ENCODE results near the gene NODAL.

NODAL gene

GRCh38 chr10:70433581-70434280, 7.8 kb downstream of the NODAL start:
- H3K9me3 ChIP-seq (replicated peaks in 1 of 11): no peaks in the 10 kb centered on the region
- peaks cover 11 to 38% (median 22%) of the 10 kb centered on the region in 11 experiments for H3K36me3 ChIP-seq
- H3K4me3 ChIP-seq: no peak overlapping the region
- peaks cover 1 to 15% (median 6%) of the 10 kb centered on the region in 11 experiments; a peak in 20 of 22 replicates for H3K27me3 ChIP-seq
- H3K4me2 ChIP-seq: peak overlapping the region in 9 of 11 experiments; percentile 44 to 76 (median 64); a peak in 16 of 22 replicates
- peaks cover 0 to 39% (median 7%) of the 10 kb centered on the region in 11 experiments; a peak in 9 of 22 replicates for H4K20me1 ChIP-seq
- TF ChIP-seq Cebpa-rat (IDR thresholded peaks at IDR 0.05): no peak
- H3K9ac ChIP-seq: no peak overlapping the region
- H3K27ac ChIP-seq: no peak overlapping the region
- peaks cover 26 to 40% (median 31%) of the 10 kb centered on the region in 10 experiments for H3K4me1 ChIP-seq

GRCh38 chr10:70432561-70433263, 8.8 kb downstream of the NODAL start:
- Histone ChIP-seq H3K4me3 (no peak overlapping the region), H3K36me3 (peaks cover 21 to 49% (median 32%) of the 10 kb centered on the region in 11 experiments), H3K27ac (no peak overlapping the region), H4K20me1 (peaks cover 0 to 44% (median 11%) of the 10 kb centered on the region in 11 experiments; a peak in 9 of 22 replicates), H3K4me1 (peaks cover 26 to 40% (median 31%) of the 10 kb centered on the region in 10 experiments), H3K9ac (peak overlapping the region in 2 of 11 experiments; percentile 3 to 8; a peak in 2 of 22 replicates), H3K9me3 (replicated peaks in 1 of 11) (no peaks in the 10 kb centered on the region), H3K4me2 (peak overlapping the region; percentile 16 to 76 (median 62)), H3K27me3 (peaks cover 0 to 5% (median 0%) of the 10 kb centered on the region in 11 experiments; a peak in 2 of 22 replicates)
- no peak for TF ChIP-seq Cebpa-rat (IDR thresholded peaks at IDR 0.05)

GRCh38 chr10:70432101-70432500, 9.4 kb downstream of the NODAL start:
- Histone ChIP-seq H3K9me3 (replicated peaks in 1 of 11) (no peaks in the 10 kb centered on the region), H3K27ac (no peak overlapping the region), H3K4me3 (no peak overlapping the region), H3K4me2 (peak overlapping the region; percentile 16 to 76 (median 62)), H3K27me3 (no peaks in the 10 kb centered on the region), H3K4me1 (peaks cover 26 to 40% (median 31%) of the 10 kb centered on the region in 10 experiments), H3K9ac (no peak overlapping the region), H3K36me3 (peaks cover 27 to 55% (median 38%) of the 10 kb centered on the region in 11 experiments), H4K20me1 (peaks cover 0 to 50% (median 13%) of the 10 kb centered on the region in 11 experiments; a peak in 9 of 22 replicates)
- no peak for TF ChIP-seq Cebpa-rat (IDR thresholded peaks at IDR 0.05)

GRCh38 chr10:70430493-70431445, 10.7 kb downstream of the NODAL start:
- Histone ChIP-seq H3K36me3 (peaks cover 40 to 66% (median 51%) of the 10 kb centered on the region in 11 experiments), H4K20me1 (peaks cover 0 to 61% (median 18%) of the 10 kb centered on the region in 11 experiments; a peak in 12 of 22 replicates), H3K27me3 (no peaks in the 10 kb centered on the region), H3K4me2 (peak overlapping the region in 5 of 11 experiments; percentile 12 to 76 (median 58); a peak in 6 of 22 replicates), H3K9me3 (replicated peaks in 1 of 11) (no peaks in the 10 kb centered on the region), H3K4me1 (peaks cover 26 to 40% (median 31%) of the 10 kb centered on the region in 10 experiments), H3K4me3 (no peak overlapping the region), H3K9ac (no peak overlapping the region), H3K27ac (peak overlapping the region in 1 of 11 experiments; percentile 38; a peak in 1 of 22 replicates)
- TF ChIP-seq Cebpa-rat (IDR thresholded peaks at IDR 0.05): no peak

- Histone ChIP-seq H3K27ac (no peak overlapping the region), H3K27me3 (no peaks in the 10 kb centered on the region), H3K9me3 (replicated peaks in 1 of 11) (no peaks in the 10 kb centered on the region), H3K4me2 (no peak overlapping the region), H3K36me3 (peaks cover 80 to 98% (median 87%) of the 10 kb centered on the region in 11 experiments), H3K4me3 (no peak overlapping the region), H3K9ac (no peak overlapping the region; a peak in 1 of 22 replicates), H4K20me1 (peaks cover 0 to 79% (median 34%) of the 10 kb centered on the region in 11 experiments; a peak in 15 of 22 replicates), H3K4me1 (peaks cover 14 to 23% (median 19%) of the 10 kb centered on the region in 10 experiments)
- TF ChIP-seq Cebpa-rat (IDR thresholded peaks at IDR 0.05): no peak
These were observed 14.7 kb downstream of the NODAL start for GRCh38 chr10:70426823-70427222.

- Histone ChIP-seq H3K4me2 (no peak overlapping the region), H3K9ac (no peak overlapping the region), H3K9me3 (replicated peaks in 1 of 11) (no peaks in the 10 kb centered on the region), H4K20me1 (peaks cover 0 to 77% (median 39%) of the 10 kb centered on the region in 11 experiments; a peak in 16 of 22 replicates), H3K36me3 (peaks cover 97 to 100% (median 100%) of the 10 kb centered on the region in 11 experiments), H3K4me1 (peaks cover 4 to 25% (median 19%) of the 10 kb centered on the region in 10 experiments), H3K4me3 (no peak overlapping the region), H3K27me3 (no peaks in the 10 kb centered on the region), H3K27ac (no peak overlapping the region)
- TF ChIP-seq Cebpa-rat (IDR thresholded peaks at IDR 0.05): no peak
These were observed 16.4 kb downstream of the NODAL start for GRCh38 chr10:70425096-70425495.

GRCh38 chr10:70424320-70424719, 17.2 kb downstream of the NODAL start:
- Histone ChIP-seq H3K4me3 (no peak overlapping the region), H3K27me3 (no peaks in the 10 kb centered on the region), H3K9me3 (replicated peaks in 1 of 11) (no peaks in the 10 kb centered on the region), H3K4me2 (no peak overlapping the region), H3K9ac (no peak overlapping the region), H3K36me3 (peaks cover 98 to 100% (median 100%) of the 10 kb centered on the region in 11 experiments), H3K4me1 (peaks cover 0 to 25% (median 19%) of the 10 kb centered on the region in 10 experiments; a peak in 15 of 20 replicates), H4K20me1 (peaks cover 0 to 83% (median 45%) of the 10 kb centered on the region in 11 experiments; a peak in 17 of 22 replicates), H3K27ac (no peak overlapping the region)
- no peak for TF ChIP-seq Cebpa-rat (IDR thresholded peaks at IDR 0.05)

GRCh38 chr10:70418713-70419112, 22.8 kb downstream of the NODAL start:
- Histone ChIP-seq H3K27ac (no peak overlapping the region), H3K4me1 (peaks cover 0 to 25% (median 19%) of the 10 kb centered on the region in 10 experiments; a peak in 16 of 20 replicates), H3K27me3 (no peaks in the 10 kb centered on the region), H4K20me1 (peaks cover 44 to 88% (median 72%) of the 10 kb centered on the region in 11 experiments; a peak in 20 of 22 replicates), H3K4me2 (no peak overlapping the region), H3K9ac (no peak overlapping the region), H3K4me3 (no peak overlapping the region), H3K36me3 (peaks cover 53 to 100% (median 87%) of the 10 kb centered on the region in 11 experiments), H3K9me3 (replicated peaks in 1 of 11) (no peaks in the 10 kb centered on the region)
- no peak for TF ChIP-seq Cebpa-rat (IDR thresholded peaks at IDR 0.05)

Data from BLaER1 treated with 17β-estradiol and CSF1 and Interleukin-3, amounts not matched to agents 10 nM and 100 nM (cell line).